ENCODE measurements around the gene APOBR. TPM values are rescaled to one million over a fixed set of nuclear protein-coding genes. Genes with fewer than 3 reads are reported as not detected.

APOBR gene
- total and polyA plus RNA-seq, 2 donors (not counting 1 experiment from before 2014, with no cell fraction given) = 0.81 to 2.6 TPM

DNA sequence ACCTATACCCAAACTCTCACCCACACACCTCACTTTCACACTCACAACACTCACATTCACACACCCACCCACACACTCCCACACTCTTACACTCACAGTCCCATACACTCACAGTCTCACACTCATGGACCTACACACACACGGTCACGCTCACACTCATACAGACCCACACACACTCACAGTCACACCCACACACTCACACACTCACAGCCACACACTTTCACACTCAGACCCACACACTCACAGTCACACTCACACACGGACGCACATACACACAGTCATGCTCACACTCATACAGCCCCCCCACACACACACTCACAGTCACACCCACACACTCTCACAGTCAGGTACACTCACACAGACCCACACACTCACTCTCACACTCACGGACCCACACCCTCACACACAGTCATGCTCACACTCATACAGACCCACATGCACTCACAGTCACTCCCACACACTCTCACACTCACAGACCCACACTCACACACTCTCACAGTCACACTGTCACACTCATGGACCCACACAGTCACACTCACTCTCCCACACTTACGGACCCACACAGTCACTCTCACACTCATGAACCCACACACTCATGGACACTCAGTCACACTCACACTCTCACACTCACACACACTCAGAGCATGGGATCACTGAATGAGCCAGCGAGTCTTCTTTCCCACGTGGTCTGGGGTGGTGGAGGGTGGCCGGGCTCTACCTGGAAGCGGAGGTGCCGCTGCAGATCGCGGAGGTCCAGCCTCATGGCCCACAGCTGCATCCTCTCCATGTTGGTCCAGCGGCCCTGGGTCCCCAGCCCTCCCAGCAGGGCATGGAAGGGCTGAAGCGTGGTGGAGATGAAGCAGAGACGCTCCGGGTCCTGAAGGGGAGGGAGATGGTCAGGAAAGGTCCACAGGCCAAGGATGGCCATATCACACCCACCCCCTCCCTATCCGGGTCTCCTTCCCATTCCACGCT is 7.1 kb downstream of the APOBR start:
- CTCF ChIA-PET = no interaction called here

More for the DNA sequence above, 7.1 kb downstream of the APOBR start:
- POLR2A ChIA-PET = no interaction called here
- Mint-ChIP-seq H3K27me3 (peaks cover 5% of the 10 kb centered on the region), H3K27ac (no peak overlapping the region), H3K4me1 (peaks cover 17% of the 10 kb centered on the region), H3K9me3 (ENCODE audit: insufficient read depth) (no peaks in the 10 kb centered on the region), H3K4me3 (no peak overlapping the region)
- no peak overlapping the region for H2AFZ ChIP-seq (ENCODE audit: insufficient read depth, low read depth, low read length, poor library complexity, severe bottlenecking)
- intact Hi-C loops (cut with micrococcal nuclease) = no loop called here
- WGBS (ENCODE audit: insufficient coverage) = 87% methylated on average over 15 of the region's 19 CpGs
- peaks cover 0 to 6% of the 10 kb centered on the region in 2 donors for H3K4me1 ChIP-seq (ENCODE audit: control insufficient read depth in 2 of 2, insufficient read depth in 2 of 2, low read length in 2 of 2)
- no peaks in the 10 kb centered on the region for H3K79me2 ChIP-seq (ENCODE audit: control insufficient read depth, insufficient read depth, low read length)
- H4K20me1 ChIP-seq (ENCODE audit: control insufficient read depth, insufficient read depth, low read length, poor library complexity, severe bottlenecking) = no peaks in the 10 kb centered on the region
- ATAC-seq (ENCODE audit: low read depth) = no peak
- no peaks in the 10 kb centered on the region for H3K36me3 ChIP-seq (replicated peaks in 1 of 2; ENCODE audit: control extremely low read depth in 1 of 2, control insufficient read depth in 1 of 2, extremely low read depth in 1 of 2, insufficient read depth in 2 of 2, low read length in 1 of 2)
- no peak for DNase-seq
- no peak overlapping the region for H3K27ac ChIP-seq (ENCODE audit: low read length in 2 of 2)
- H3K9me3 ChIP-seq (ENCODE audit: control extremely low read depth in 1 of 3, control insufficient read depth in 2 of 3, insufficient read depth in 1 of 3, low read length in 2 of 3) = peaks cover 0 to 2% (median 0%) of the 10 kb centered on the region in 3 donors
- H3K27me3 ChIP-seq (replicated peaks in 1 of 4; ENCODE audit: control extremely low read depth in 1 of 4, control insufficient read depth in 3 of 4, insufficient read depth in 4 of 4, low read length in 3 of 4) = peaks cover 0 to 5% (median 0%) of the 10 kb centered on the region in 4 experiments
- H3K4me2 ChIP-seq (replicated peaks; ENCODE audit: low read depth, low read length, poor library complexity, severe bottlenecking) = no peak overlapping the region
- H3K4me3 ChIP-seq (ENCODE audit: control extremely low read depth in 1 of 5, extremely low read depth in 1 of 5, insufficient read depth in 1 of 5, low read depth in 2 of 5, low read length in 4 of 5) = no peak overlapping the region
- H3K9ac ChIP-seq (ENCODE audit: low read length) = no peak overlapping the region
- TF ChIP-seq EZH2 (IDR thresholded peaks at IDR 0.05; ENCODE audit: borderline replicate concordance, insufficient read depth, low read depth, low read length, poor library complexity, severe bottlenecking) = no peak
- TF ChIP-seq, protein P1, sequence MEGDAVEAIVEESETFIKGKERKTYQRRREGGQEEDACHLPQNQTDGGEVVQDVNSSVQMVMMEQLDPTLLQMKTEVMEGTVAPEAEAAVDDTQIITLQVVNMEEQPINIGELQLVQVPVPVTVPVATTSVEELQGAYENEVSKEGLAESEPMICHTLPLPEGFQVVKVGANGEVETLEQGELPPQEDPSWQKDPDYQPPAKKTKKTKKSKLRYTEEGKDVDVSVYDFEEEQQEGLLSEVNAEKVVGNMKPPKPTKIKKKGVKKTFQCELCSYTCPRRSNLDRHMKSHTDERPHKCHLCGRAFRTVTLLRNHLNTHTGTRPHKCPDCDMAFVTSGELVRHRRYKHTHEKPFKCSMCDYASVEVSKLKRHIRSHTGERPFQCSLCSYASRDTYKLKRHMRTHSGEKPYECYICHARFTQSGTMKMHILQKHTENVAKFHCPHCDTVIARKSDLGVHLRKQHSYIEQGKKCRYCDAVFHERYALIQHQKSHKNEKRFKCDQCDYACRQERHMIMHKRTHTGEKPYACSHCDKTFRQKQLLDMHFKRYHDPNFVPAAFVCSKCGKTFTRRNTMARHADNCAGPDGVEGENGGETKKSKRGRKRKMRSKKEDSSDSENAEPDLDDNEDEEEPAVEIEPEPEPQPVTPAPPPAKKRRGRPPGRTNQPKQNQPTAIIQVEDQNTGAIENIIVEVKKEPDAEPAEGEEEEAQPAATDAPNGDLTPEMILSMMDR (IDR thresholded peaks at IDR 0.05) = no peak

Measured in B cell (primary cell).